HepG2 (cell line): Measurements from ENCODE around the gene PLEKHA8. TPM values are rescaled to one million over a fixed set of nuclear protein-coding genes. Genes with fewer than 3 reads are reported as not detected.

ENCODE experiments used
- AHR ChIP-seq: IDR thresholded peaks from 2 replicates; pipeline ENCODE4 v1.6.1; 2018; ENCODE audit warnings: missing genetic modification reagents, missing compliant biosample characterization
- ELF4 ChIP-seq: sonication (generic); formaldehyde crosslinking; IDR thresholded peaks from 2 replicates; pipeline ENCODE4 v1.5.0; 2020; ENCODE audit warnings: missing genetic modification reagents, mild to moderate bottlenecking, moderate library complexity, borderline replicate concordance
- ETV5 ChIP-seq: IDR thresholded peaks from 2 replicates; pipeline ENCODE4 v1.6.1; 2018; ENCODE audit warnings: missing biosample characterization, missing genetic modification reagents, inconsistent platforms, borderline replicate concordance
- FOXO1 ChIP-seq: sonication (generic); formaldehyde crosslinking; IDR thresholded peaks from 2 replicates; pipeline ENCODE4 v1.4.0; 2020; ENCODE audit warnings: missing genetic modification reagents
- GFI1 ChIP-seq: sonication (generic); formaldehyde crosslinking; IDR thresholded peaks from 2 replicates; pipeline ENCODE4 v1.5.0; 2020; ENCODE audit warnings: missing genetic modification reagents, mild to moderate bottlenecking, borderline replicate concordance
- NR2C2 ChIP-seq: sonication (generic); formaldehyde crosslinking; IDR thresholded peaks from 2 replicates; pipeline ENCODE4 v1.4.0; 2020; ENCODE audit warnings: missing genetic modification reagents, mild to moderate bottlenecking, moderate library complexity, borderline replicate concordance
- NR2F1 ChIP-seq, 2 experiments: fragments of 450-650 bp in 1 of 2; formaldehyde crosslinking in 1 of 2; IDR thresholded peaks; 2 replicates each; pipeline versions ENCODE4 v1.5.0 to v1.6.1; 2016 to 2020; ENCODE audit warnings: mild to moderate bottlenecking in 1 of 2, missing compliant biosample characterization in 1 of 2, missing genetic modification reagents in 1 of 2, moderate library complexity in 1 of 2
- ZKSCAN5 ChIP-seq: sonication (generic); formaldehyde crosslinking; IDR thresholded peaks from 2 replicates; pipeline ENCODE4 v1.5.1; 2020; ENCODE audit warnings: mild to moderate bottlenecking, missing genetic modification reagents
- ZNF20 ChIP-seq: sonication (generic); formaldehyde crosslinking; IDR thresholded peaks from 2 replicates; pipeline ENCODE4 v1.4.0; 2020; ENCODE audit warnings: mild to moderate bottlenecking, moderate library complexity, missing genetic modification reagents
- ZNF263 ChIP-seq: sonication (generic); formaldehyde crosslinking; IDR thresholded peaks from 2 replicates; pipeline ENCODE4 v1.4.0; 2020; ENCODE audit warnings: missing genetic modification reagents
- ZNF615 ChIP-seq: sonication (generic); formaldehyde crosslinking; IDR thresholded peaks from 2 replicates; pipeline ENCODE4 v1.5.0; 2020; ENCODE audit warnings: mild to moderate bottlenecking, missing genetic modification reagents, borderline replicate concordance
- ZNF674 ChIP-seq: sonication (generic); formaldehyde crosslinking; IDR thresholded peaks from 2 replicates; pipeline ENCODE4 v1.5.0; 2020; ENCODE audit warnings: low read depth, mild to moderate bottlenecking, missing genetic modification reagents
- polyA plus RNA-seq, 8 experiments: library from polyadenylated mRNA; depleted of rRNA in 3 of 8; stranded (reverse) in 7 of 8; unstranded in 1 of 8; fragments of >200 nt; fragmentation: Illumina TruSeq in 4 of 8; extraction: Trizol in 4 of 8; gene quantifications; 2 replicates each; pipeline versions ENCODE4 v1.2.1 to v1.2.3, GENCODE V29; 2011 to 2016; ENCODE audit warnings: low read depth in 4 of 8, missing spikeins in 1 of 8, mixed read lengths in 1 of 8; ENCODE audit not compliant: insufficient read depth in 1 of 8
- total RNA-seq, 5 experiments: library from RNA; depleted of rRNA; stranded (reverse); fragments of >200 nt; fragmentation: Illumina TruSeq; extraction: Trizol; gene quantifications; 2 replicates each; pipeline ENCODE4 v1.2.3, GENCODE V29; 2016; ENCODE audit warnings: low read depth in 1 of 5
- TF ChIP-seq, protein P1 (sequence below): sonication (generic); formaldehyde crosslinking; IDR thresholded peaks from 2 replicates; pipeline ENCODE4 v1.4.0; 2020; ENCODE audit warnings: mild to moderate bottlenecking, missing genetic modification reagents
- TF ChIP-seq, protein P2 (sequence below): sonication (generic); formaldehyde crosslinking; IDR thresholded peaks from 2 replicates; pipeline ENCODE4 v1.5.0; 2020; ENCODE audit warnings: missing genetic modification reagents
- TF ChIP-seq, protein P3 (sequence below): sonication (generic); formaldehyde crosslinking; IDR thresholded peaks from 2 replicates; pipeline ENCODE4 v1.5.0; 2020; ENCODE audit warnings: mild to moderate bottlenecking, missing genetic modification reagents
- TF ChIP-seq, protein P4 (sequence below): sonication (generic); formaldehyde crosslinking; IDR thresholded peaks from 2 replicates; pipeline ENCODE4 v1.5.1; 2020; ENCODE audit warnings: missing genetic modification reagents, mild to moderate bottlenecking, borderline replicate concordance
- TF ChIP-seq, protein P5 (sequence below): sonication (generic); formaldehyde crosslinking; IDR thresholded peaks from 2 replicates; pipeline ENCODE4 v1.5.0; 2020; ENCODE audit warnings: mild to moderate bottlenecking, missing genetic modification reagents, borderline replicate concordance

Gene PLEKHA8
- total and polyA plus RNA-seq, 2 of the 13 experiments (the other 11 are each of a cell fraction or from before 2014, with no cell fraction given), result 12.5 to 26.4 TPM

DNA sequence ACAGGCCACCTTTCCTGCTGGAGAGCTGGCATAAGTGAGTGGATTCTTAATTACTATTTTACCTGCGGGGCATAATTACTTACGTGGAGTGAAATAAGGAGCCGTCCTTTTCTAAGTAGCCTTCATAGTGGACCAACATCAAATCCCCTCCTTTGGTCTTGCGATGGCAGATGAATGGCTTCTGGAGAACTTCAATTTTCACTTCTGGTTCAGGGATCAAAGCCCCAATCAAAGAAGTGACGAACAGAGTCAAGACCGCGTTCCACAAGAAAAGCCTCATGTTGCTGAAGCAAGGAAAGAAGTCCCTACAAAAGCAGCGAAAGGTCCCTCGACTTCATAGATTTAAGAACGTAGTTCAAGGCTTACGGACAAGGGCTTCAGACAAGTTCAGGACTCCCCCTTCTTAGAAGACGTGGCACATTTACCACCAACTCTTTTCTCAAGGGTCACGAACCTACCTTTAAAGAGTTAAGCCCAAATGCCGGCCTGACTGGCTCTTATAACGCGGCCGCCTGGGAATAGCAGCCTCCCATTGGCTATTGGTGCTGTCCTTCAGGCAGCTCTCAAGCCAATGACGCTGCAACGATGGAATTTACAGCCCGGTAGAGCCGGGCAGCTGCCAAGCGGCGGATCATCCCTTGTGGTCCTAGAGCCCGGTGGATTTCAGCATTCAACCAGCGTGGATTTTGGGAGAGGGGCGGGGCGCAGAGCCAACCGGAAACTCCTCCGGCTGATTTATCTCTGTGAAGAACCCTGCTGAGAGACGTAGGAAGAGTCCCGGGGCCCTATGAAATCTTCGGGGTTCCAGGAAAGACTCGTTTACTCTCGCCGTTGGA lies 1.8 kb upstream of the PLEKHA8 start, which contains the start of gene FKBP14 (continued):
- TF ChIP-seq, protein P1, sequence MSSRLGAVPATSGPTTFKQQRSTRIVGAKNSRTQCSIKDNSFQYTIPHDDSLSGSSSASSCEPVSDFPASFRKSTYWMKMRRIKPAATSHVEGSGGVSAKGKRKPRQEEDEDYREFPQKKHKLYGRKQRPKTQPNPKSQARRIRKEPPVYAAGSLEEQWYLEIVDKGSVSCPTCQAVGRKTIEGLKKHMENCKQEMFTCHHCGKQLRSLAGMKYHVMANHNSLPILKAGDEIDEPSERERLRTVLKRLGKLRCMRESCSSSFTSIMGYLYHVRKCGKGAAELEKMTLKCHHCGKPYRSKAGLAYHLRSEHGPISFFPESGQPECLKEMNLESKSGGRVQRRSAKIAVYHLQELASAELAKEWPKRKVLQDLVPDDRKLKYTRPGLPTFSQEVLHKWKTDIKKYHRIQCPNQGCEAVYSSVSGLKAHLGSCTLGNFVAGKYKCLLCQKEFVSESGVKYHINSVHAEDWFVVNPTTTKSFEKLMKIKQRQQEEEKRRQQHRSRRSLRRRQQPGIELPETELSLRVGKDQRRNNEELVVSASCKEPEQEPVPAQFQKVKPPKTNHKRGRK (CRISPR knock-in tag), result no peak
- peak; percentile 61; the same call in 1 of the 2 replicates for TF ChIP-seq ETV5
- TF ChIP-seq, protein P2, sequence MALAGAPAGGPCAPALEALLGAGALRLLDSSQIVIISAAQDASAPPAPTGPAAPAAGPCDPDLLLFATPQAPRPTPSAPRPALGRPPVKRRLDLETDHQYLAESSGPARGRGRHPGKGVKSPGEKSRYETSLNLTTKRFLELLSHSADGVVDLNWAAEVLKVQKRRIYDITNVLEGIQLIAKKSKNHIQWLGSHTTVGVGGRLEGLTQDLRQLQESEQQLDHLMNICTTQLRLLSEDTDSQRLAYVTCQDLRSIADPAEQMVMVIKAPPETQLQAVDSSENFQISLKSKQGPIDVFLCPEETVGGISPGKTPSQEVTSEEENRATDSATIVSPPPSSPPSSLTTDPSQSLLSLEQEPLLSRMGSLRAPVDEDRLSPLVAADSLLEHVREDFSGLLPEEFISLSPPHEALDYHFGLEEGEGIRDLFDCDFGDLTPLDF (CRISPR knock-in tag), result no peak
- TF ChIP-seq ZNF20 (CRISPR knock-in tag), result no peak
- no peak for TF ChIP-seq ZNF263 (CRISPR knock-in tag)
- TF ChIP-seq, protein P3, sequence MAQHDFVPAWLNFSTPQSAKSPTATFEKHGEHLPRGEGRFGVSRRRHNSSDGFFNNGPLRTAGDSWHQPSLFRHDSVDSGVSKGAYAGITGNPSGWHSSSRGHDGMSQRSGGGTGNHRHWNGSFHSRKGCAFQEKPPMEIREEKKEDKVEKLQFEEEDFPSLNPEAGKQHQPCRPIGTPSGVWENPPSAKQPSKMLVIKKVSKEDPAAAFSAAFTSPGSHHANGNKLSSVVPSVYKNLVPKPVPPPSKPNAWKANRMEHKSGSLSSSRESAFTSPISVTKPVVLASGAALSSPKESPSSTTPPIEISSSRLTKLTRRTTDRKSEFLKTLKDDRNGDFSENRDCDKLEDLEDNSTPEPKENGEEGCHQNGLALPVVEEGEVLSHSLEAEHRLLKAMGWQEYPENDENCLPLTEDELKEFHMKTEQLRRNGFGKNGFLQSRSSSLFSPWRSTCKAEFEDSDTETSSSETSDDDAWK (CRISPR knock-in tag), result no peak
- TF ChIP-seq, protein P4, sequence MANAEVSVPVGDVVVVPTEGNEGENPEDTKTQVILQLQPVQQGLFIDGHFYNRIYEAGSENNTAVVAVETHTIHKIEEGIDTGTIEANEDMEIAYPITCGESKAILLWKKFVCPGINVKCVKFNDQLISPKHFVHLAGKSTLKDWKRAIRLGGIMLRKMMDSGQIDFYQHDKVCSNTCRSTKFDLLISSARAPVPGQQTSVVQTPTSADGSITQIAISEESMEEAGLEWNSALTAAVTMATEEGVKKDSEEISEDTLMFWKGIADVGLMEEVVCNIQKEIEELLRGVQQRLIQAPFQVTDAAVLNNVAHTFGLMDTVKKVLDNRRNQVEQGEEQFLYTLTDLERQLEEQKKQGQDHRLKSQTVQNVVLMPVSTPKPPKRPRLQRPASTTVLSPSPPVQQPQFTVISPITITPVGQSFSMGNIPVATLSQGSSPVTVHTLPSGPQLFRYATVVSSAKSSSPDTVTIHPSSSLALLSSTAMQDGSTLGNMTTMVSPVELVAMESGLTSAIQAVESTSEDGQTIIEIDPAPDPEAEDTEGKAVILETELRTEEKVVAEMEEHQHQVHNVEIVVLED, result peak; percentile 31; the same call in 1 of the 2 replicates
- no peak; a peak in 1 of 4 replicates for TF ChIP-seq NR2F1 (CRISPR knock-in tag; IDR thresholded peaks at IDR 0.05)
- TF ChIP-seq ZNF615 (CRISPR knock-in tag), result no peak
- no peak for TF ChIP-seq GFI1
- no peak for TF ChIP-seq FOXO1 (CRISPR knock-in tag)
- TF ChIP-seq NR2C2 (CRISPR knock-in tag), result peak; percentile 54; the same call in 1 of the 2 replicates
- no peak for TF ChIP-seq ZNF674 (CRISPR knock-in tag)
- TF ChIP-seq ZKSCAN5 (CRISPR knock-in tag), result no peak
- no peak for TF ChIP-seq ELF4 (CRISPR knock-in tag)
- no peak for TF ChIP-seq AHR (CRISPR knock-in tag)
- TF ChIP-seq, protein P5, sequence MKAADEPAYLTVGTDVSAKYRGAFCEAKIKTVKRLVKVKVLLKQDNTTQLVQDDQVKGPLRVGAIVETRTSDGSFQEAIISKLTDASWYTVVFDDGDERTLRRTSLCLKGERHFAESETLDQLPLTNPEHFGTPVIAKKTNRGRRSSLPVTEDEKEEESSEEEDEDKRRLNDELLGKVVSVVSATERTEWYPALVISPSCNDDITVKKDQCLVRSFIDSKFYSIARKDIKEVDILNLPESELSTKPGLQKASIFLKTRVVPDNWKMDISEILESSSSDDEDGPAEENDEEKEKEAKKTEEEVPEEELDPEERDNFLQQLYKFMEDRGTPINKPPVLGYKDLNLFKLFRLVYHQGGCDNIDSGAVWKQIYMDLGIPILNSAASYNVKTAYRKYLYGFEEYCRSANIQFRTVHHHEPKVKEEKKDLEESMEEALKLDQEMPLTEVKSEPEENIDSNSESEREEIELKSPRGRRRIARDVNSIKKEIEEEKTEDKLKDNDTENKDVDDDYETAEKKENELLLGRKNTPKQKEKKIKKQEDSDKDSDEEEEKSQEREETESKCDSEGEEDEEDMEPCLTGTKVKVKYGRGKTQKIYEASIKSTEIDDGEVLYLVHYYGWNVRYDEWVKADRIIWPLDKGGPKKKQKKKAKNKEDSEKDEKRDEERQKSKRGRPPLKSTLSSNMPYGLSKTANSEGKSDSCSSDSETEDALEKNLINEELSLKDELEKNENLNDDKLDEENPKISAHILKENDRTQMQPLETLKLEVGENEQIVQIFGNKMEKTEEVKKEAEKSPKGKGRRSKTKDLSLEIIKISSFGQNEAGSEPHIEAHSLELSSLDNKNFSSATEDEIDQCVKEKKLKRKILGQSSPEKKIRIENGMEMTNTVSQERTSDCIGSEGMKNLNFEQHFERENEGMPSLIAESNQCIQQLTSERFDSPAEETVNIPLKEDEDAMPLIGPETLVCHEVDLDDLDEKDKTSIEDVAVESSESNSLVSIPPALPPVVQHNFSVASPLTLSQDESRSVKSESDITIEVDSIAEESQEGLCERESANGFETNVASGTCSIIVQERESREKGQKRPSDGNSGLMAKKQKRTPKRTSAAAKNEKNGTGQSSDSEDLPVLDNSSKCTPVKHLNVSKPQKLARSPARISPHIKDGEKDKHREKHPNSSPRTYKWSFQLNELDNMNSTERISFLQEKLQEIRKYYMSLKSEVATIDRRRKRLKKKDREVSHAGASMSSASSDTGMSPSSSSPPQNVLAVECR (CRISPR knock-in tag), result peak; percentile 80; the same call in 1 of the 2 replicates
